ENCODE data around the gene SLAMF9. TPM values are rescaled to one million over a fixed set of nuclear protein-coding genes. Genes with fewer than 3 reads are reported as not detected.

Gene SLAMF9
- total RNA-seq (under 1 TPM in 1 of 2 donors, not detected in 1; 0.25 TPM), polyA plus RNA-seq (under 1 TPM; 0.64 to 0.68 TPM)

DNA sequence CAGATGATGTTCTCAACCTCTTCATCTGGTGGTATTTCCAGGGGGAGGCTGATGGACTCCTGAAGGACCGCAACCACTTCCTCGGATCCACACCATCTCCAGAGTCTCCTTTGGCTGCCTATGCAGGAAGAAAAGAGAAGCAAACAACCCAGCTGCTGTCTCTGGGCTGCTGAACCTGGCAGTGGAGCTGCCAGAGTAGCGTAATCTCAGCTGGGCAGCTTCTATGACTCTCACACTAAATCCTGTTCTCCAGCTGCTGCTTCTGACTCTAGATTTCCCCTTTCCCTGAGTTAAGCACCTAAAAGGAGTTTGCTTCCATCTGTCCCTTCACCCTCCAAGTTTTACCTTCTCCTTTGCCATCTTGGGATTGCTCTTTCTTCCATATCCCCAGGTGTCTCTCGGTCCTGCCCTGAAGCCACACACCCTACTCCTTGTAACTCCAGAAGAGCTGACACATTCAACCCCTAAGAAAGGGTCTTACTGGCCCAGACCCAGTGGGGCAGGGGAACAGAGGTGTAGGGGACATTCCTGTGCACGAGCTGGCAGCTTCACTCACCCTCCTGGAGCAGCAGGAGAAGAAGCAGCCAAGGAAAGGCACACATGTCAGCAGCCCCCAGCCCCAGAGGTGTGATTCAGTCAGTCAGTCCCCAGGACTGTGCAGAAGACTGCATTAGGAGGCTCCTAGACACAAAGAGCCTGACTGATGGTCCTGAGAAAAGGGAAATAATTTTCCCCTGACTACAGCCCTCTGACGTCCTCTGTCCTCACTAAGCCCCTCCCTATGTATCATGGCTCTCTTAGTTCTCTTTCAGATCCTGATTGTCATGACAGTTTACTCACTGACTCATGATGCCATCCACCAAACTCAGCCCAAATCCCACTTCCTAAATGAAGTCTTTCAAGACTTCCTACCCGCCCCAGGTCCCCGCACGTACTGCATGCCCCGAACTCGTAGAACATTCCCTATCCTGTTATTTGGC is at the start of gene SLAMF9:
Gene SLAMF9 (minus strand): TSS at position 702 of the 980 bp plus-strand sequence. CDS start 100 bp downstream, at position 602.
- Histone ChIP-seq H3K27ac (ENCODE audit: low read depth in 1 of 2, low read length in 2 of 2) (no peak within 1 kb of the TSS), H3K9me3 (ENCODE audit: control insufficient read depth in 4 of 4, low read length in 3 of 4) (no peaks in the 10 kb centered on the region), H3K4me1 (ENCODE audit: control insufficient read depth in 4 of 4, insufficient read depth in 4 of 4, low read length in 3 of 4) (peaks cover 0 to 5% (median 2%) of the 10 kb centered on the region in 4 donors), H3K4me3 (ENCODE audit: low read depth in 1 of 3, low read length in 3 of 3) (no peak within 1 kb of the TSS), H3K36me3 (ENCODE audit: control insufficient read depth in 4 of 4, insufficient read depth in 3 of 4, low read depth in 1 of 4, low read length in 3 of 4) (no peaks in the 10 kb centered on the region), H3K27me3 (ENCODE audit: control insufficient read depth in 4 of 4, insufficient read depth in 4 of 4, low read length in 3 of 4) (no peaks in the 10 kb centered on the region), H3K9ac (ENCODE audit: low read depth in 1 of 2, low read length in 2 of 2) (no peak within 1 kb of the TSS)
- WGBS, result 83% methylated on average over 11 of the region's 11 CpGs
- no peak for DNase-seq (ENCODE audit: low spot score)
- TF ChIP-seq NR2F2 (IDR thresholded peaks at IDR 0.05), result no peak
- no peak for TF ChIP-seq EGR1 (IDR thresholded peaks at IDR 0.05; ENCODE audit: low read depth in 2 of 2)
- no peak for TF ChIP-seq TAF1 (conservative IDR thresholded peaks at IDR 0.05)

DNA sequence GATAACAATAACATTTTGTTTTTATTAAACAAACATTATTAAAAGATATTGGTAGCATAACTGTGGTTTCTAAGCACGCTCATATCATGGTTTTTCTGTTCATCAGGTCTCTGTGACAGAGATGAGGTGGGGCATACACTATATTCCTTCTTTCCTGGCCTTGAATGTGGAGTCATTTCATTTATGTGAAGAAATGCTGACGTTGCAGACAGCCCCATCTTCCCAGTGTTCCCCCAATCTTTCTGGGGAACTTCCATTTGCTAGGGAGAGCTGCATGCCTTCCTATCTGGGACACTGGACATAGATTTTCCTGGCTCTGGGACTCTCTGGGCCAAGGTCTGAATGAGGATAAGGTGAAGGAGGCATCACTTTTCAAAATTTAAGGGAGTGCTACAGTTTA is 47.4 kb upstream of the SLAMF9 start:
- Histone ChIP-seq H3K27ac (ENCODE audit: low read depth in 1 of 2, low read length in 2 of 2) (no peak overlapping the region), H3K4me3 (ENCODE audit: low read depth in 1 of 3, low read length in 3 of 3) (no peak overlapping the region), H3K9ac (ENCODE audit: low read depth in 1 of 2, low read length in 2 of 2) (no peak overlapping the region), H3K36me3 (ENCODE audit: control insufficient read depth in 4 of 4, insufficient read depth in 3 of 4, low read depth in 1 of 4, low read length in 3 of 4) (no peaks in the 10 kb centered on the region), H3K27me3 (ENCODE audit: control insufficient read depth in 4 of 4, insufficient read depth in 4 of 4, low read length in 3 of 4) (no peaks in the 10 kb centered on the region), H3K4me1 (ENCODE audit: control insufficient read depth in 4 of 4, insufficient read depth in 4 of 4, low read length in 3 of 4) (no peaks in the 10 kb centered on the region), H3K9me3 (ENCODE audit: control insufficient read depth in 4 of 4, low read length in 3 of 4) (no peaks in the 10 kb centered on the region)
- 85% methylated on average over 2 of the region's 2 CpGs for WGBS
- no peak for DNase-seq (ENCODE audit: low spot score)
- TF ChIP-seq, protein P1, sequence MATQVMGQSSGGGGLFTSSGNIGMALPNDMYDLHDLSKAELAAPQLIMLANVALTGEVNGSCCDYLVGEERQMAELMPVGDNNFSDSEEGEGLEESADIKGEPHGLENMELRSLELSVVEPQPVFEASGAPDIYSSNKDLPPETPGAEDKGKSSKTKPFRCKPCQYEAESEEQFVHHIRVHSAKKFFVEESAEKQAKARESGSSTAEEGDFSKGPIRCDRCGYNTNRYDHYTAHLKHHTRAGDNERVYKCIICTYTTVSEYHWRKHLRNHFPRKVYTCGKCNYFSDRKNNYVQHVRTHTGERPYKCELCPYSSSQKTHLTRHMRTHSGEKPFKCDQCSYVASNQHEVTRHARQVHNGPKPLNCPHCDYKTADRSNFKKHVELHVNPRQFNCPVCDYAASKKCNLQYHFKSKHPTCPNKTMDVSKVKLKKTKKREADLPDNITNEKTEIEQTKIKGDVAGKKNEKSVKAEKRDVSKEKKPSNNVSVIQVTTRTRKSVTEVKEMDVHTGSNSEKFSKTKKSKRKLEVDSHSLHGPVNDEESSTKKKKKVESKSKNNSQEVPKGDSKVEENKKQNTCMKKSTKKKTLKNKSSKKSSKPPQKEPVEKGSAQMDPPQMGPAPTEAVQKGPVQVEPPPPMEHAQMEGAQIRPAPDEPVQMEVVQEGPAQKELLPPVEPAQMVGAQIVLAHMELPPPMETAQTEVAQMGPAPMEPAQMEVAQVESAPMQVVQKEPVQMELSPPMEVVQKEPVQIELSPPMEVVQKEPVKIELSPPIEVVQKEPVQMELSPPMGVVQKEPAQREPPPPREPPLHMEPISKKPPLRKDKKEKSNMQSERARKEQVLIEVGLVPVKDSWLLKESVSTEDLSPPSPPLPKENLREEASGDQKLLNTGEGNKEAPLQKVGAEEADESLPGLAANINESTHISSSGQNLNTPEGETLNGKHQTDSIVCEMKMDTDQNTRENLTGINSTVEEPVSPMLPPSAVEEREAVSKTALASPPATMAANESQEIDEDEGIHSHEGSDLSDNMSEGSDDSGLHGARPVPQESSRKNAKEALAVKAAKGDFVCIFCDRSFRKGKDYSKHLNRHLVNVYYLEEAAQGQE (IDR thresholded peaks at IDR 0.05), result no peak
- TF ChIP-seq RXRA (IDR thresholded peaks at IDR 0.05), result no peak
- no peak for TF ChIP-seq HNF4A (conservative IDR thresholded peaks at IDR 0.05)
- TF ChIP-seq, protein P2, sequence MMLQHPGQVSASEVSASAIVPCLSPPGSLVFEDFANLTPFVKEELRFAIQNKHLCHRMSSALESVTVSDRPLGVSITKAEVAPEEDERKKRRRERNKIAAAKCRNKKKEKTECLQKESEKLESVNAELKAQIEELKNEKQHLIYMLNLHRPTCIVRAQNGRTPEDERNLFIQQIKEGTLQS (IDR thresholded peaks at IDR 0.05), result no peak
- no peak for TF ChIP-seq FOXA1 (IDR thresholded peaks at IDR 0.05)
- TF ChIP-seq YY1 (IDR thresholded peaks at IDR 0.05), result no peak
- TF ChIP-seq, protein P3, sequence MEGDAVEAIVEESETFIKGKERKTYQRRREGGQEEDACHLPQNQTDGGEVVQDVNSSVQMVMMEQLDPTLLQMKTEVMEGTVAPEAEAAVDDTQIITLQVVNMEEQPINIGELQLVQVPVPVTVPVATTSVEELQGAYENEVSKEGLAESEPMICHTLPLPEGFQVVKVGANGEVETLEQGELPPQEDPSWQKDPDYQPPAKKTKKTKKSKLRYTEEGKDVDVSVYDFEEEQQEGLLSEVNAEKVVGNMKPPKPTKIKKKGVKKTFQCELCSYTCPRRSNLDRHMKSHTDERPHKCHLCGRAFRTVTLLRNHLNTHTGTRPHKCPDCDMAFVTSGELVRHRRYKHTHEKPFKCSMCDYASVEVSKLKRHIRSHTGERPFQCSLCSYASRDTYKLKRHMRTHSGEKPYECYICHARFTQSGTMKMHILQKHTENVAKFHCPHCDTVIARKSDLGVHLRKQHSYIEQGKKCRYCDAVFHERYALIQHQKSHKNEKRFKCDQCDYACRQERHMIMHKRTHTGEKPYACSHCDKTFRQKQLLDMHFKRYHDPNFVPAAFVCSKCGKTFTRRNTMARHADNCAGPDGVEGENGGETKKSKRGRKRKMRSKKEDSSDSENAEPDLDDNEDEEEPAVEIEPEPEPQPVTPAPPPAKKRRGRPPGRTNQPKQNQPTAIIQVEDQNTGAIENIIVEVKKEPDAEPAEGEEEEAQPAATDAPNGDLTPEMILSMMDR (IDR thresholded peaks at IDR 0.05; ENCODE audit: low read depth, low read length, missing input control), result no peak
- TF ChIP-seq FOXA2 (IDR thresholded peaks at IDR 0.05), result no peak
- TF ChIP-seq RAD21 (IDR thresholded peaks at IDR 0.05), result no peak
- TF ChIP-seq SP1 (IDR thresholded peaks at IDR 0.05), result no peak
- no peak for TF ChIP-seq TAF1 (conservative IDR thresholded peaks at IDR 0.05)
- no peak for TF ChIP-seq GABPA (IDR thresholded peaks at IDR 0.05 in 1 of 2, conservative IDR thresholded peaks at IDR 0.05 in 1 of 2)
- no peak for TF ChIP-seq HNF4G (IDR thresholded peaks at IDR 0.05)

Measured in liver (tissue), 9 donors.